MM.1S (cell line): Measurements from ENCODE around the gene SLC25A34.

Source experiments
- CTCF ChIP-seq: fragments of 300-600 bp; sonication (generic); IDR thresholded peaks from 2 replicates; pipeline ENCODE4 v1.5.1; 2016; ENCODE audit warnings: antibody characterized with exemption, low read length, mixed read lengths
- EZH2 ChIP-seq: fragments of 300-600 bp; sonication (generic); optimal IDR thresholded peaks from 2 replicates; pipeline ENCODE3; 2017; ENCODE audit warnings: low read depth, mild to moderate bottlenecking, antibody characterized with exemption, low read length, mixed read lengths
- EZH2phosphoT487 ChIP-seq: fragments of 300-600 bp; sonication (generic); IDR thresholded peaks from 2 replicates; pipeline ENCODE4 v1.6.1; 2018; ENCODE audit warnings: antibody characterized with exemption, low read length

GRCh38 chr1:15750924-15751323 lies 14.9 kb downstream of the SLC25A34 start:
- TF ChIP-seq CTCF (no peak), EZH2phosphoT487 (no peak), EZH2 (no peak)
